GM12873 (cell line): ENCODE data around the gene PBOV1.

Experiments
- CTCF ChIP-seq: IDR thresholded peaks from 2 replicates; pipeline ENCODE4 v1.5.1; 2012; ENCODE audit warnings: low read depth, mild to moderate bottlenecking, moderate library complexity, low read length, control low read depth; ENCODE audit not compliant: insufficient read depth; ENCODE audit errors: missing control alignments

PBOV1 gene

DNA sequence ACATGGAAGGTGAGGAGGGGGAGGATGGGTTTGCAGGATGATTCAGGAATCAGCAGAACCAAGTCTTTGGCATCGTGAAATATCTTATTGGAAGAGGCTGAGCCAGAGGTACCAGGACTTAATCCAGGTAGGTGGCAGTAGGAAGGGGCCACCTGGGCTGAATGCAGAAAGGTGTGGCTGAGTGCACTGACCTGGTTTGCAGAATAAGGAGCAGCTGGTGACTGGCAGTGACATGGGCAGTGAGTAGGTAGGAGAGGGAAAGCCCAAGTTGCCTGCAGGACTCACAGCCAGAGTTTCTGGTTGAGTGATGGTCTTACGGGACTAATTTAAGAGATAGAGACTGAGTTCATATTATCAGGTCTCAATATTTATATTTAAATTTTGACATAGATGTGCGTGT lies 1.1 kb upstream of the PBOV1 start:
- no peak for TF ChIP-seq CTCF

GRCh38 chr6:138215093-138215782 lies 3.1 kb downstream of the PBOV1 start:
- no peak for TF ChIP-seq CTCF

DNA sequence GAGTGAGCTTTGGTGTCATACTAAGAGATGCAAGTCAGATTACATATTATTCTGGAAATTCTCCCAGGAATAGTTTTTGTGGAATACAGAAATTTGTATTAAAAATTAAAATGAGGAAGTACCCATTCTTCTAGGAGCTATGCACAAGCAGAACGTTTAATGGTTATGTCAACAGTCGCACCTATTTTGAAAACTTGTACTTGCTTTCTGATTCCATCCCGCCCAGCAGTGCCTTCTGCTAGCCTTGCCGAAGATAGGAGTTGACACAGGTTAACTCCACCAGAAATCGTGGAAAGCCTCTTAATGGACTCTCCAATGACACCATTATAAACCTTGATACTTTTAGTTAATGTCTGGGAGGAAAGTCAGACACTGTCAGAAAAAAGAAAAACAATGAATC lies 6.7 kb downstream of the PBOV1 start:
- TF ChIP-seq CTCF = no peak

GRCh38 chr6:138211048-138211581 lies 7.2 kb downstream of the PBOV1 start:
- no peak for TF ChIP-seq CTCF

DNA sequence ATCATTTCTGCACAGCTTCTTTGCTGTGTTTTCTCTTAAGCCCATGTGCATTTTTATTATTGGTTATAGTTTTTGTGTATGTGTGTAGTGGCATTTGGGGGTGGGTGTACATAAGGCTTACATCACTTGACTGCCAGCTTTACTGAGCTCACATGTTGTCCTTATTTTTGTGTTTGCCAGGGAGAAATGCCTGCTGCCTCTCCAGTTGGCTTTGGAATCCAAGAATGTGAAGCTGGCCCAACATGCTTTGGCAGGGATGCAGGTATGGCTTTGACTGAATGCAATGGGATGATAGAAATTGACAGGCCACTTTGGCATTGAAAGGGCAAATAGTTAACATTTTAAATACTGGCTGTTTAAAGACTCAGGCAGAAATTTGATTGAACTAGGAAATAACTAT lies 11.4 kb downstream of the PBOV1 start:
- no peak for TF ChIP-seq CTCF

GRCh38 chr6:138205437-138206094 lies 12.7 kb downstream of the PBOV1 start:
- TF ChIP-seq CTCF = no peak

DNA sequence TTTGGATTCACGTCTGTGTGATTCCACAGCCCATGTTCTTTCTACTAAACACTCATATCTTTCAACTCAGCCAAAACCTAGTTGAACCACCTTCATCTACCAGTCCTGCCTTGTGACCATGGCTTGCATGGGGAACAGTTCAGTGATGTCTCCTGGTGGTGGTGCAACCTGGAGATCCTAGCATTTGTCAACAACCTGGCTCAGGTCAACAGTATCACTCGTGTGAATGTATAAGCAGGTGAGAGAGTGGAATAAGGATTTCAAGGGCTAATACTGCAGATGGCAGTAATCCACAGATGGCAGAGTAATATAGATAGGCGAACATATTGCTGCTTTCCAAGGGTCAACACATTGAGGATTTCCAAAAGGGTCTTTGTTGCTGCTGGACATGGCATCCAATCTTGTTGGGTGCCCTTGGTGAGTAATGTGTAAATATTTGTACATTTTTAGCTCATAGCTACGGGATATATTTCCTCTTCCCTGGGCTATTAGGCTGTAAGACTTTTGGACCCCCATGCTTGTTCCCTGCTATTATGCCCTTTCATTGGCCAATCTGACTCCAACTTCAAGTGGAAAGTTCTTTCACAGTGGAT lies 13.4 kb downstream of the PBOV1 start:
- TF ChIP-seq CTCF = no peak
